HEK293 (cell line): Measurements from ENCODE around the gene SLC45A2.

Experiments used
- KLF16 ChIP-seq: fragments of 450-650 bp; formaldehyde crosslinking; IDR thresholded peaks from 2 replicates; pipeline ENCODE4 v1.5.1; 2017; ENCODE audit warnings: missing biosample characterization, missing genetic modification characterization
- ZNF394 ChIP-seq: fragments of 450-650 bp; formaldehyde crosslinking; IDR thresholded peaks from 2 replicates; pipeline ENCODE4 v1.5.1; 2016; ENCODE audit warnings: missing biosample characterization, missing genetic modification characterization, mild to moderate bottlenecking, moderate library complexity, borderline replicate concordance
- ZNF404 ChIP-seq: fragments of 450-650 bp; formaldehyde crosslinking; IDR thresholded peaks from 2 replicates; pipeline ENCODE4 v1.5.1; 2017; ENCODE audit warnings: missing biosample characterization, missing genetic modification characterization
- ZNF514 ChIP-seq: fragments of 450-650 bp; formaldehyde crosslinking; IDR thresholded peaks from 2 replicates; pipeline ENCODE4 v1.5.1; 2016; ENCODE audit warnings: missing biosample characterization, missing genetic modification characterization
- ZNF621 ChIP-seq: fragments of 450-650 bp; formaldehyde crosslinking; IDR thresholded peaks from 2 replicates; pipeline ENCODE4 v1.5.1; 2017; ENCODE audit warnings: missing biosample characterization, missing genetic modification characterization
- ZNF629 ChIP-seq: fragments of 450-650 bp; formaldehyde crosslinking; IDR thresholded peaks from 2 replicates; pipeline ENCODE4 v1.5.1; 2017; ENCODE audit warnings: missing biosample characterization, missing genetic modification characterization
- TF ChIP-seq, protein P1 (sequence below): fragments of 450-650 bp; formaldehyde crosslinking; IDR thresholded peaks from 2 replicates; pipeline ENCODE4 v1.5.1; 2016; ENCODE audit warnings: missing biosample characterization, missing genetic modification characterization
- TF ChIP-seq, protein P2 (sequence below): fragments of 450-650 bp; formaldehyde crosslinking; IDR thresholded peaks from 2 replicates; pipeline ENCODE4 v1.5.1; 2016; ENCODE audit warnings: missing biosample characterization, missing genetic modification characterization

- TF ChIP-seq, protein P1, sequence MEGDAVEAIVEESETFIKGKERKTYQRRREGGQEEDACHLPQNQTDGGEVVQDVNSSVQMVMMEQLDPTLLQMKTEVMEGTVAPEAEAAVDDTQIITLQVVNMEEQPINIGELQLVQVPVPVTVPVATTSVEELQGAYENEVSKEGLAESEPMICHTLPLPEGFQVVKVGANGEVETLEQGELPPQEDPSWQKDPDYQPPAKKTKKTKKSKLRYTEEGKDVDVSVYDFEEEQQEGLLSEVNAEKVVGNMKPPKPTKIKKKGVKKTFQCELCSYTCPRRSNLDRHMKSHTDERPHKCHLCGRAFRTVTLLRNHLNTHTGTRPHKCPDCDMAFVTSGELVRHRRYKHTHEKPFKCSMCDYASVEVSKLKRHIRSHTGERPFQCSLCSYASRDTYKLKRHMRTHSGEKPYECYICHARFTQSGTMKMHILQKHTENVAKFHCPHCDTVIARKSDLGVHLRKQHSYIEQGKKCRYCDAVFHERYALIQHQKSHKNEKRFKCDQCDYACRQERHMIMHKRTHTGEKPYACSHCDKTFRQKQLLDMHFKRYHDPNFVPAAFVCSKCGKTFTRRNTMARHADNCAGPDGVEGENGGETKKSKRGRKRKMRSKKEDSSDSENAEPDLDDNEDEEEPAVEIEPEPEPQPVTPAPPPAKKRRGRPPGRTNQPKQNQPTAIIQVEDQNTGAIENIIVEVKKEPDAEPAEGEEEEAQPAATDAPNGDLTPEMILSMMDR (tag by site-specific recombination): no peak
- TF ChIP-seq ZNF404 (tag by site-specific recombination): no peak
- TF ChIP-seq ZNF621 (tag by site-specific recombination): no peak
- TF ChIP-seq KLF16: no peak
- no peak for TF ChIP-seq ZNF514 (tag by site-specific recombination)
- TF ChIP-seq ZNF394: no peak
- TF ChIP-seq, protein P2, sequence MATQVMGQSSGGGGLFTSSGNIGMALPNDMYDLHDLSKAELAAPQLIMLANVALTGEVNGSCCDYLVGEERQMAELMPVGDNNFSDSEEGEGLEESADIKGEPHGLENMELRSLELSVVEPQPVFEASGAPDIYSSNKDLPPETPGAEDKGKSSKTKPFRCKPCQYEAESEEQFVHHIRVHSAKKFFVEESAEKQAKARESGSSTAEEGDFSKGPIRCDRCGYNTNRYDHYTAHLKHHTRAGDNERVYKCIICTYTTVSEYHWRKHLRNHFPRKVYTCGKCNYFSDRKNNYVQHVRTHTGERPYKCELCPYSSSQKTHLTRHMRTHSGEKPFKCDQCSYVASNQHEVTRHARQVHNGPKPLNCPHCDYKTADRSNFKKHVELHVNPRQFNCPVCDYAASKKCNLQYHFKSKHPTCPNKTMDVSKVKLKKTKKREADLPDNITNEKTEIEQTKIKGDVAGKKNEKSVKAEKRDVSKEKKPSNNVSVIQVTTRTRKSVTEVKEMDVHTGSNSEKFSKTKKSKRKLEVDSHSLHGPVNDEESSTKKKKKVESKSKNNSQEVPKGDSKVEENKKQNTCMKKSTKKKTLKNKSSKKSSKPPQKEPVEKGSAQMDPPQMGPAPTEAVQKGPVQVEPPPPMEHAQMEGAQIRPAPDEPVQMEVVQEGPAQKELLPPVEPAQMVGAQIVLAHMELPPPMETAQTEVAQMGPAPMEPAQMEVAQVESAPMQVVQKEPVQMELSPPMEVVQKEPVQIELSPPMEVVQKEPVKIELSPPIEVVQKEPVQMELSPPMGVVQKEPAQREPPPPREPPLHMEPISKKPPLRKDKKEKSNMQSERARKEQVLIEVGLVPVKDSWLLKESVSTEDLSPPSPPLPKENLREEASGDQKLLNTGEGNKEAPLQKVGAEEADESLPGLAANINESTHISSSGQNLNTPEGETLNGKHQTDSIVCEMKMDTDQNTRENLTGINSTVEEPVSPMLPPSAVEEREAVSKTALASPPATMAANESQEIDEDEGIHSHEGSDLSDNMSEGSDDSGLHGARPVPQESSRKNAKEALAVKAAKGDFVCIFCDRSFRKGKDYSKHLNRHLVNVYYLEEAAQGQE: no peak
- no peak for TF ChIP-seq ZNF629 (tag by site-specific recombination)
Observed at GRCh38 chr5:33929925-33930690, 54.4 kb downstream of the SLC45A2 start.
